Measurements from ENCODE around the gene SLC9C1.

- TF ChIP-seq, protein P1, sequence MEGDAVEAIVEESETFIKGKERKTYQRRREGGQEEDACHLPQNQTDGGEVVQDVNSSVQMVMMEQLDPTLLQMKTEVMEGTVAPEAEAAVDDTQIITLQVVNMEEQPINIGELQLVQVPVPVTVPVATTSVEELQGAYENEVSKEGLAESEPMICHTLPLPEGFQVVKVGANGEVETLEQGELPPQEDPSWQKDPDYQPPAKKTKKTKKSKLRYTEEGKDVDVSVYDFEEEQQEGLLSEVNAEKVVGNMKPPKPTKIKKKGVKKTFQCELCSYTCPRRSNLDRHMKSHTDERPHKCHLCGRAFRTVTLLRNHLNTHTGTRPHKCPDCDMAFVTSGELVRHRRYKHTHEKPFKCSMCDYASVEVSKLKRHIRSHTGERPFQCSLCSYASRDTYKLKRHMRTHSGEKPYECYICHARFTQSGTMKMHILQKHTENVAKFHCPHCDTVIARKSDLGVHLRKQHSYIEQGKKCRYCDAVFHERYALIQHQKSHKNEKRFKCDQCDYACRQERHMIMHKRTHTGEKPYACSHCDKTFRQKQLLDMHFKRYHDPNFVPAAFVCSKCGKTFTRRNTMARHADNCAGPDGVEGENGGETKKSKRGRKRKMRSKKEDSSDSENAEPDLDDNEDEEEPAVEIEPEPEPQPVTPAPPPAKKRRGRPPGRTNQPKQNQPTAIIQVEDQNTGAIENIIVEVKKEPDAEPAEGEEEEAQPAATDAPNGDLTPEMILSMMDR (optimal IDR thresholded peaks at IDR 0.05 in 1 of 3, IDR thresholded peaks at IDR 0.05 in 1 of 3, conservative IDR thresholded peaks at IDR 0.05 in 1 of 3; ENCODE audit: extremely low read depth in 1 of 3, insufficient read depth in 2 of 3, low read length in 3 of 3): no peak
- TF ChIP-seq EZH2 (IDR thresholded peaks at IDR 0.05; ENCODE audit: low read length): no peak
Measured at GRCh38 chr3:112140584-112140983, 153.4 kb downstream of the SLC9C1 start.

Data from keratinocyte (primary cell).